Astrocyte (in vitro differentiated cells and primary cell): ENCODE results near the gene FGD6. TPM values are rescaled to one million over a fixed set of nuclear protein-coding genes. Genes with fewer than 3 reads are reported as not detected.

Experiments used
- DNase-seq: peaks from one replicate; pipeline ENCODE4 v3.0.0-alpha.2; 2010; ENCODE audit warnings: low read depth
- FAIRE-seq: peaks from 2 replicates; lab custom pipeline; 2011; peaks lifted over from hg19 to GRCh38; lab: Jason Lieb, UNC
- H2AFZ ChIP-seq: 2 replicates; pipeline ENCODE4 v1.6.0; 2012; ENCODE audit warnings: low read depth, low read length, inconsistent platforms
- H3K27ac ChIP-seq: 2 replicates; pipeline ENCODE4 v1.5.1; 2011; ENCODE audit warnings: low read depth, low read length, inconsistent platforms
- H3K27me3 ChIP-seq: 2 replicates; pipeline ENCODE4 v1.6.0; 2011; ENCODE audit warnings: low read length, inconsistent platforms; ENCODE audit not compliant: insufficient read depth
- H3K36me3 ChIP-seq: 2 replicates; pipeline ENCODE4 v1.5.1; 2011; ENCODE audit warnings: low read length, inconsistent platforms; ENCODE audit not compliant: insufficient read depth
- H3K4me1 ChIP-seq: 2 replicates; pipeline ENCODE4 v1.5.1; 2011; ENCODE audit warnings: low read length, inconsistent platforms; ENCODE audit not compliant: insufficient read depth
- H3K4me2 ChIP-seq: 2 replicates; pipeline ENCODE4 v1.6.0; 2012; ENCODE audit warnings: low read length, inconsistent platforms
- H3K4me3 ChIP-seq: 2 replicates; pipeline ENCODE4 v1.5.1; 2011; ENCODE audit warnings: low read depth, mild to moderate bottlenecking, low read length, inconsistent platforms; ENCODE audit not compliant: insufficient read depth
- H3K79me2 ChIP-seq: 2 replicates; pipeline ENCODE4 v1.6.0; 2012; ENCODE audit warnings: mild to moderate bottlenecking, low read length, inconsistent platforms; ENCODE audit not compliant: insufficient read depth
- H3K9ac ChIP-seq: 2 replicates; pipeline ENCODE4 v1.6.0; 2012; ENCODE audit warnings: mild to moderate bottlenecking, low read length, inconsistent platforms
- H3K9me3 ChIP-seq: 2 replicates; pipeline ENCODE4 v1.5.1; 2012; ENCODE audit warnings: low read depth, mild to moderate bottlenecking, low read length, inconsistent platforms; ENCODE audit not compliant: insufficient read depth
- H4K20me1 ChIP-seq: 2 replicates; pipeline ENCODE4 v1.6.0; 2012; ENCODE audit warnings: low read length, inconsistent platforms; ENCODE audit not compliant: insufficient read depth
- H3K27ac Mint-ChIP-seq: one replicate; pipeline ENCODE4 v1.8.0; 2021; ENCODE audit warnings: mild to moderate bottlenecking, mixed read lengths; ENCODE audit not compliant: unreplicated experiment
- H3K27me3 Mint-ChIP-seq: one replicate; pipeline ENCODE4 v1.8.0; 2021; ENCODE audit warnings: low read depth, mixed read lengths; ENCODE audit not compliant: unreplicated experiment
- H3K36me3 Mint-ChIP-seq: one replicate; pipeline ENCODE4 v1.8.0; 2021; ENCODE audit warnings: low read depth, mixed read lengths; ENCODE audit not compliant: unreplicated experiment
- H3K4me1 Mint-ChIP-seq: one replicate; pipeline ENCODE4 v1.8.0; 2021; ENCODE audit warnings: low read depth, mixed read lengths; ENCODE audit not compliant: unreplicated experiment
- H3K4me3 Mint-ChIP-seq: one replicate; pipeline ENCODE4 v1.8.0; 2021; ENCODE audit warnings: mild to moderate bottlenecking, moderate library complexity, mixed read lengths; ENCODE audit not compliant: unreplicated experiment
- H3K9me3 Mint-ChIP-seq: one replicate; pipeline ENCODE4 v1.8.0; 2021; ENCODE audit warnings: mild to moderate bottlenecking, mixed read lengths; ENCODE audit not compliant: unreplicated experiment
- CTCF ChIP-seq: IDR thresholded peaks from 2 replicates; pipeline ENCODE4 v1.5.1; 2011; ENCODE audit warnings: low read depth, mild to moderate bottlenecking, inconsistent platforms, low read length, moderate library complexity; ENCODE audit not compliant: insufficient read depth
- EZH2 ChIP-seq: IDR thresholded peaks from 2 replicates; pipeline ENCODE4 v1.6.1; 2012; ENCODE audit warnings: mild to moderate bottlenecking, low read length, inconsistent platforms; ENCODE audit not compliant: insufficient read depth
- total RNA-seq: library from RNA; stranded (reverse); gene quantifications from 2 replicates; pipeline ENCODE4 v1.2.1, GENCODE V29; 2021

FGD6 gene
- total RNA-seq, 1 donor from 2014 or later: 26.5 TPM

GRCh38 chr12:95213928-95214327, 3.3 kb downstream of the FGD6 start:
- Mint-ChIP-seq H3K4me3 (peak overlapping the region; percentile 27), H3K27me3 (no peaks in the 10 kb centered on the region), H3K36me3 (peaks cover 8% of the 10 kb centered on the region), H3K4me1 (peaks cover 15% of the 10 kb centered on the region), H3K27ac (no peak overlapping the region), H3K9me3 (no peaks in the 10 kb centered on the region)
- Histone ChIP-seq H3K79me2 (peaks cover 81% of the 10 kb centered on the region), H3K36me3 (no peaks in the 10 kb centered on the region), H4K20me1 (peaks cover 9% of the 10 kb centered on the region), H2AFZ (no peak overlapping the region), H3K4me1 (peaks cover 3% of the 10 kb centered on the region), H3K9ac (no peak overlapping the region), H3K9me3 (no peaks in the 10 kb centered on the region), H3K4me2 (no peak overlapping the region), H3K4me3 (no peak overlapping the region), H3K27me3 (no peaks in the 10 kb centered on the region), H3K27ac (no peak overlapping the region)
- DNase-seq (no peak), FAIRE-seq (no peak)
- TF ChIP-seq EZH2 (no peak), CTCF (no peak)

- H3K9me3 Mint-ChIP-seq: no peaks in the 10 kb centered on the region
- Histone ChIP-seq H3K4me1 (no peaks in the 10 kb centered on the region), H4K20me1 (peaks cover 5% of the 10 kb centered on the region), H3K27ac (no peak overlapping the region), H3K4me3 (no peak overlapping the region), H3K27me3 (no peaks in the 10 kb centered on the region), H3K9ac (no peak overlapping the region), H3K4me2 (peak overlapping the region; percentile 26), H2AFZ (no peak overlapping the region), H3K36me3 (no peaks in the 10 kb centered on the region), H3K79me2 (peaks cover 78% of the 10 kb centered on the region), H3K9me3 (no peaks in the 10 kb centered on the region)
- no peaks in the 10 kb centered on the region for H3K27me3 Mint-ChIP-seq
- no peak for FAIRE-seq
- TF ChIP-seq EZH2 (no peak), CTCF (no peak)
- DNase-seq: no peak
- peaks cover 21% of the 10 kb centered on the region for H3K4me1 Mint-ChIP-seq
- peaks cover 9% of the 10 kb centered on the region for H3K36me3 Mint-ChIP-seq
- H3K27ac Mint-ChIP-seq: no peak overlapping the region
- H3K4me3 Mint-ChIP-seq: no peak overlapping the region
These were observed 4.1 kb downstream of the FGD6 start for GRCh38 chr12:95213119-95213518.

- no peak for FAIRE-seq
- Histone ChIP-seq H3K4me2 (peak overlapping the region; percentile 26), H3K27ac (no peak overlapping the region), H4K20me1 (peaks cover 5% of the 10 kb centered on the region), H2AFZ (no peak overlapping the region), H3K4me3 (no peak overlapping the region), H3K9ac (no peak overlapping the region), H3K4me1 (no peaks in the 10 kb centered on the region), H3K9me3 (no peaks in the 10 kb centered on the region), H3K36me3 (no peaks in the 10 kb centered on the region), H3K79me2 (peaks cover 77% of the 10 kb centered on the region), H3K27me3 (no peaks in the 10 kb centered on the region)
- no peak for DNase-seq
- Mint-ChIP-seq H3K4me1 (peaks cover 21% of the 10 kb centered on the region), H3K4me3 (no peak overlapping the region), H3K27ac (no peak overlapping the region), H3K9me3 (no peaks in the 10 kb centered on the region), H3K36me3 (peaks cover 10% of the 10 kb centered on the region), H3K27me3 (no peaks in the 10 kb centered on the region)
- no peak for TF ChIP-seq EZH2
These were observed 4.7 kb downstream of the FGD6 start for GRCh38 chr12:95212586-95212985.
